ENCODE measurements around the gene LRRC56.
"Not testable (repeated sequence)": the region's sequence is repeated elsewhere in the genome, so short reads cannot be mapped to it uniquely, and the experiment has no call there.

LRRC56 gene

GRCh38 chr11:501001-501682 lies 36.2 kb upstream of the LRRC56 start:
- DNase-seq (ENCODE audit: low read depth in 2 of 2), result no peak

GRCh38 chr11:501683-502287 lies 35.5 kb upstream of the LRRC56 start:
- no peak for DNase-seq (ENCODE audit: low read depth in 2 of 2)

- DNase-seq (ENCODE audit: low read depth in 2 of 2), result no peak
Observed at GRCh38 chr11:502288-503178, 34.8 kb upstream of the LRRC56 start.

- DNase-seq (ENCODE audit: low read depth in 2 of 2), result no peak
Observed at GRCh38 chr11:503179-503981, 33.9 kb upstream of the LRRC56 start.

- no peak for DNase-seq (ENCODE audit: low read depth in 2 of 2)
Observed at GRCh38 chr11:504053-504993, 33.0 kb upstream of the LRRC56 start.

- DNase-seq (ENCODE audit: low read depth in 2 of 2), result no peak
Observed at GRCh38 chr11:504994-505344, 32.4 kb upstream of the LRRC56 start.

GRCh38 chr11:506238-506994 lies 30.9 kb upstream of the LRRC56 start:
- DNase-seq (ENCODE audit: low read depth in 2 of 2), result peak; percentile 92 to 93

GRCh38 chr11:506995-507726 lies 30.2 kb upstream of the LRRC56 start, which contains the start of gene RNH1:
RNH1 (minus strand) TSS chr11:507242; CDS start chr11:502162, 5,080 bp downstream.
- DNase-seq (ENCODE audit: low read depth in 2 of 2), result peak; percentile 90 to 91

GRCh38 chr11:507727-508515 lies 29.4 kb upstream of the LRRC56 start:
- no peak for DNase-seq (ENCODE audit: low read depth in 2 of 2)

- no peak for DNase-seq (ENCODE audit: low read depth in 2 of 2)
Observed at GRCh38 chr11:508956-509355, 28.4 kb upstream of the LRRC56 start.

GRCh38 chr11:512761-513595 lies 24.3 kb upstream of the LRRC56 start:
- no peak for DNase-seq (ENCODE audit: low read depth in 2 of 2)

GRCh38 chr11:514606-515005 lies 22.7 kb upstream of the LRRC56 start:
- no peak for DNase-seq (ENCODE audit: low read depth in 2 of 2)

- no peak for DNase-seq (ENCODE audit: low read depth in 2 of 2)
Observed at GRCh38 chr11:515131-515530, 22.2 kb upstream of the LRRC56 start.

- DNase-seq (ENCODE audit: low read depth in 2 of 2), result no peak
Observed at GRCh38 chr11:516400-516799, 20.9 kb upstream of the LRRC56 start.

- not testable (repeated sequence) for DNase-seq (ENCODE audit: low read depth in 2 of 2)
Observed at GRCh38 chr11:516918-517685, 20.2 kb upstream of the LRRC56 start.

- peak; percentile 78 to 80 for DNase-seq (ENCODE audit: low read depth in 2 of 2)
Observed at GRCh38 chr11:518463-519202, 18.7 kb upstream of the LRRC56 start.

Measured in fibroblast of skin of left quadriceps (primary cell).